Activated CD4-positive, alpha-beta T cell treated with anti-CD3 and anti-CD28 coated beads for 24 hours (primary cell): ENCODE data around the gene MFAP1.

Experiments used
- DNase-seq, 2 donors: peaks; one replicate each; pipeline ENCODE4 v3.0.0-alpha.2; 2020; ENCODE audit warnings: low read depth in 2 of 2

Gene MFAP1

GRCh38 chr15:43776101-43776717 lies 48.3 kb downstream of the MFAP1 start:
- peak in 1 of 2 donors; percentile 9 for DNase-seq

DNA sequence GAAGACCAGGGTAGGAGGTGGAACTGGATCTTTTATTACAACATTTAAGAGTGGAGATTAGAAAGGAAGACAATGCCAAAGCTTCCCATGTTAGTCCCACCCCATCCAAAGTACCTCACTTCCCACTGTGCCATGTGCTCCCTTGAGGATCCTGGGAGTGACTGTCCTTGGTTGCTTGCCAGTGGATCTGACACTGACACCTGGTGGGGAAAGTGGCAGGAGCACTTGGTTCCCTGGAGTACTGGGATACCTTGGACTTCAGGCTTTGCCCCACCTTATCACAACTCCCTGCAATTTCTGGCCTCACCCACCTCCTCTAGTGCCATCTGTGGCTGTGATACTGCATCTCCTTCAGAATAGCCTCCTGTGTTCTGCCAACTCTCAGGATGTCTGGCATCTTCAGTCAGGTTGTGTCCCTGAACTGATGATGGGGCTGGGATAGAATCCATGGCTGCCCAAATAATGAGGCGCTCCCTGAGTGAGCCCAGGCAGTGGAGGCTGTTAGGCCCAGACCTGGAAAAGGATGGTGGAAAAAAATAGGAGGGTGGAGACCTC lies 49.0 kb downstream of the MFAP1 start:
- DNase-seq, result no peak

- DNase-seq, result no peak
Measured at GRCh38 chr15:43774062-43774461, 50.4 kb downstream of the MFAP1 start.

DNA sequence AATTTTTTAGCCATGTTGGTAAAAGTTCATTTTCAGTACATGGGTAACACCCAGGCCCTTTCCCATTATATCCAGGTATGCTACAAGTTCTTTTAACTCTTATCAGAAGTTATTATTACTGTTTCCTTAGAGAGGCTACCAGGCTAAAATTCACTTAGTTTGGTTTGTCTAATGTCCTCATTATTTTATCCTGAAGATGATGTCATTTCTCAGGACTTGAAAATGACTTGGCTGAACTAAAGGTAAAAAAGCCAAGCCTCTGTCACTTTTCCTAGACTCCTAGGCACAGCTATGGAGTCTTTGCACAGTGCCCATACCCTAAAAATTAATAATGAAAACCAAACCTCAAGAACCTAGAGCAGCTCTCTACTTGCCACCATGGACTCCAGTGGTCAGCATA lies 51.9 kb downstream of the MFAP1 start:
- no peak for DNase-seq

DNA sequence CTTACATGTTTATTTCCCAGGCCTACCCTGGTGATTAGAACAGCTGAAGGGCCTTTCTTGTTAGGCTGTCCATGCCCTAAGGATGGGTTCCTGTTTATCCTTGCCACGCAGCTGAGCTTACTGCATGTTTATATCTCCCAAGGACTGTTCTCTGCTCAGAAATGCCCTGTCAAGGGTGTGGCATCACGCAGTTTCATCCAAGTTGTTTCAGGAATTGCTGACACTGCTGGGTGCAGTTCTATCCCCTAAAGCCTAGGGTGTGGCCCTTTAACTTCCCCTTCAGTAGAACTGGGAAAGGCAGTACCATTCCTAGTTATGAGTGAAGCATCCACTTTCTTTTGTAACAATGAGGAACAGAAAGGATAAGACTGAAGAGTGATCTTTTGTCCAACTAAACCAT lies 52.7 kb downstream of the MFAP1 start:
- no peak for DNase-seq

DNA sequence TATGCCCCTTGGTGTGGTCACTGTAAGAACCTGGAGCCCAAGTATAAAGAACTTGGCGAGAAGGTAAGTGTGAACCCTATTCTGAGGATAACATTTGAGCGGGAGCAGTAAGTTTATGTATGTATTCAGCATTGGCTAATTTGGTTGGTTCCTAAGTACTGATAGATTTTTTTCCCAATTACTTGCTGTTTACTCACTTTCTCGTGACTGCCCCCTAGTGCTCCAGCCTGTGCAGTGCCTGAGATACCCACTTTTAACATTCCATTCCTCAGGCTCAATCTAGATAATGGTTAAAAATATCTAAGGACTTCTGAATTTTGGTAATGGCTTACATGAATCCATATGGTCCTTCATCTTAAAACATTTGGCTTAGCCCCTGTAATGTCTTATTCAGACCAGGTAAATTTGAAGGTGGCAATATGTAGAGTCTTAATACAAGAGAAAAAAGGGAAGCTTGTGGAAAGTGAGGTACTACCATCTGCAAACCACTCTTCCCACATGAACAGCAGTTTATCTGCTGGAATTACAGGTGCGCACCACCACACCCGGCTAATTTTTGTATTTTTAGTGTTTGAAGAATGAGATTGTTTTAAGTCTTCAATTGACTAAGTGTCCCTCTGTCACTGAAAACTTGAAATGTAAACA lies 54.8 kb downstream of the MFAP1 start:
- DNase-seq, result peak; percentile 53 to 61

GRCh38 chr15:43763819-43764446 lies 60.6 kb downstream of the MFAP1 start:
- no peak for DNase-seq

- DNase-seq, result no peak
Measured at GRCh38 chr15:43762824-43763223, 61.7 kb downstream of the MFAP1 start.
